NCI-H1930 (cell line): ENCODE results near the gene MOGAT3.

ENCODE experiments used
- DNase-seq, 2 experiments: peaks; one replicate each; lab custom pipeline; 2025; lab: John Stamatoyannopoulos, UW

The MOGAT3 gene, protein sequence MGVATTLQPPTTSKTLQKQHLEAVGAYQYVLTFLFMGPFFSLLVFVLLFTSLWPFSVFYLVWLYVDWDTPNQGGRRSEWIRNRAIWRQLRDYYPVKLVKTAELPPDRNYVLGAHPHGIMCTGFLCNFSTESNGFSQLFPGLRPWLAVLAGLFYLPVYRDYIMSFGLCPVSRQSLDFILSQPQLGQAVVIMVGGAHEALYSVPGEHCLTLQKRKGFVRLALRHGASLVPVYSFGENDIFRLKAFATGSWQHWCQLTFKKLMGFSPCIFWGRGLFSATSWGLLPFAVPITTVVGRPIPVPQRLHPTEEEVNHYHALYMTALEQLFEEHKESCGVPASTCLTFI

DNA sequence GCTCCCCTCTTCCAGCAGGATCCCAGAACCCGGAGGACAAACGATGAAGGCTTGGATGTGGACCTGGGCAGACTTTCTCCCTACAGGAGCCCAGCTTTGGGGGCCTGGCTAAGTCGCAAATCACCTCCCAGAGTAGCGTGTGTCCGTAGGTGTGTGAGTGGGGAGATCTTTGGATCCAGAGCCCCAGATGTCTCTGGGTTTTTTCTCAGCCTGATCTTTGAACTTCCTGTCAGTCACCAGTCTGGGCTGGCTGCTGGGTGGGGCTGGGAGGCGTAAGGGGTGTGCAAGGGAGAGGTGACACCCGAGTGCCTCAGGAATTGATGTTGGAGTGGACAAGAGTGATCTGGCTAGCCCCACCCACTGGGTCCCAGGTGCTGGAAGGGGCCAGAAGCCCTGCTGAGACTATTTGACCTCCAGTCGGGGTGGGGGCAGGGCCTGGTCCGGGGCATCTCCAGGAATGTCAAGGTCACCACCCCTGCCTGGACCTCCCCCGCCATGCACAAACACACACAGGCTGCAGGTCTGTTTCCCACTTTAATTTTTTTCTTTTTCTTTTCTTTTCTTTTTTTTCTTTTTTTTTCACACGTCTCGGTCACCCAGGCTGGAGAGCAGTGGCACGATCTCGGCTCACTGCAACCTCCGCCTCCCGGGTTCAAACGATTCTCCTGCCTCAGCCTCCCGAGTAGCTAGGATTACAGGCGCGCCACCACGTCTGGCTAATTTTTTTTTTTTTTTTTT lies at the start of gene MOGAT3:
TSS of gene MOGAT3 (minus strand) at position 175 of the 738 bp plus-strand sequence. CDS start 182 bp downstream, outside the sequence.
- DNase-seq, result no peak

DNA sequence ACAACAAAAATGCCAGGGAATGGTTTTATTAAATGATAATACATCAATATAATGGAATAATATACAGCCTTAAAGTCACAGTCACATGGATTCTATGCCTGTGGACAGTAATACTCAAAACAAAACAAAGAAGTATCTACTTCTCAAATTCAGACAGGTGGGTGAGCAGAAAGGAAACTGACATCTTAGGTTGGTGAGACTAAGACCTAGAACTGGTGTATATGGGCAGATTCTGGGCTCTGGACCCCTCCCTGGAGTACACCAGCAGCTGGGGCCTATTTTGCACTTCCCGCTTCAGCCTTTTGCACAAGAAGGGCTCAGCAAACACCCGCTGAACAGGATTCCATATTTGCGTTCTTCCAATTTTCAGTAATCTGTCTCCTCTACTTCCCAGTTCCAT lies 49.5 kb upstream of the MOGAT3 start:
- DNase-seq, result no peak

DNA sequence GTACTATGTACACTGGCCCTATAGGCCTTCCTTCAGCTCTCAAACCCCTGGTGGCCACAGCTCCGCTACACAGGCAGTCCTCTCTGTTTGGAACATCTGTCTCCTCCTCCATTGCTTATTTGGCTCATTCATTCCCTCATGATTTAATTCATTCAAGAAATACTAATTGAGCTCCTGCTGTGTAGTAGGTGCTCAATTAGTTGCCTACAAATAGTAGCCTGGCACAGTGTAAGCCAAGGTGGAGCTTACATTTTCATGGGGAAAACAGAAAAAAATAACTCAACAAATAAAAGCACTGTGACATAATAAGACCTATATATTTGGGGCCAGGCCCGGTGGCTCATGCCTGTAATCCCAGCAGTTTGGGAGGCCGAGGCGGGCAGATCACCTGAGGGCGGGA lies 47.4 kb upstream of the MOGAT3 start:
- no peak for DNase-seq

DNA sequence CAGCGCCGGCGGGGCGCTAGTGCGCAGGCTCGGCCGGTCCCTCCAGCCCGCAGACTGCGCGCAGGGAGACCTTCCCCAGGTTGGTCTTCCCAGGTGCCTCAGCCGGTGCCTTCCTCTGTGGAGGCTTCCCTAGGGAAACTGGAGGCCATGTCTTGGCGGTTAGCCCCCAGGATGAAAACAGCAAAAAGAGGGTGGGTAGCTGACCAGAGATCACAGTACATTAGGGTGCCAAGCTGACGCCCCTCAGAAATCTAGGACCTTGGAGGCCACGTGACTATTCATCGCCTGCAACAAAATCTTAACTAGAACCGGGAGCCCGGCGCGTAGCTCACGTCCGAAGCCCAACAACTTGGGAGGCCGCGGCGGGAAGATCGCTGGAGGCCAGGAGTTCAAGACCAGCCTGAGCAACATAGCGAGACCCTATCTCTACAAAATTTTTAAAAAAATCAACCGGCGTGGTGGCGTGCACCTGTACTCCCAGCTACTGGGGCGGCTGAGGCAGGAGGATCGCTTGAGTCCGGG lies 44.4 kb upstream of the MOGAT3 start:
- no peak for DNase-seq

DNA sequence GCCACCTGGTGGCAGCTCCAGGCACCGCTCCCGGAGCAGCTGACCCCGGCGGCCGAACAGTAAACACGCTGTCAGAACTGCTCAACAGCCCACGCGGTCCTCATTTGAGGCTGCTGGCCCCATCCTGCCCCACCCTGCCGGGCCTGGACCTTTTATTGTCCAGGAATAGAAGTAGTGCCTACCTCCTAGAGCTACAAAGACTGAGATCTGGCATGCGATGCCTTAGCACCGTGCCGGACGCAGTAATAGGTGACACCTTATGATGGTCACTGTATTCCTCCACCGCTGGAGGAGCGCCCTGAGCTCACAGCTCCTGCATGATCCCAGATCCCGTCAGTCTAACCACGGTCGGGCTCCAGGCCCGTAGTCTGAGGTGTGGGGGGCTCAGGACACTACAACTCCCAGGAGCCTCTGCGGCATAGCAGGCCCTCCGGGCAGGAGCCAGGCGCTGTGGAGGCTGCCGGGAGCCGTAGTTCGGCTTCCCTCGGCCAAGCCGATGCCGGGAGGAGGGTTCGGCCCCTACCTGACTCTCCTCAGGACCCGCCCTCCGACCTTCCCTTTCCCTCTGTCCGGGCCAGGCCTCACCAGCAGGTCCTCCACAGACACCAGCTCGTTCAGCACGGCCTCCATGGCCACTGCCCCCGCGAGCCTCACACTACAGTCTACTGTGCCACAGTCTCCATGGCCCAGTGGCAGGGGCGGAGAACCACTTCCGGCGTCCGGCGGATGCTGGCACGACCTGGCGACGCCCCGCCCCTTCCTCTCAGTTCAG lies 43.7 kb upstream of the MOGAT3 start, which contains the start of gene FIS1:
TSS of gene FIS1 (minus strand) at position 707 of the 772 bp plus-strand sequence. CDS start at position 630, 77 bp downstream.
- DNase-seq, result peak; percentile 91 to 95

DNA sequence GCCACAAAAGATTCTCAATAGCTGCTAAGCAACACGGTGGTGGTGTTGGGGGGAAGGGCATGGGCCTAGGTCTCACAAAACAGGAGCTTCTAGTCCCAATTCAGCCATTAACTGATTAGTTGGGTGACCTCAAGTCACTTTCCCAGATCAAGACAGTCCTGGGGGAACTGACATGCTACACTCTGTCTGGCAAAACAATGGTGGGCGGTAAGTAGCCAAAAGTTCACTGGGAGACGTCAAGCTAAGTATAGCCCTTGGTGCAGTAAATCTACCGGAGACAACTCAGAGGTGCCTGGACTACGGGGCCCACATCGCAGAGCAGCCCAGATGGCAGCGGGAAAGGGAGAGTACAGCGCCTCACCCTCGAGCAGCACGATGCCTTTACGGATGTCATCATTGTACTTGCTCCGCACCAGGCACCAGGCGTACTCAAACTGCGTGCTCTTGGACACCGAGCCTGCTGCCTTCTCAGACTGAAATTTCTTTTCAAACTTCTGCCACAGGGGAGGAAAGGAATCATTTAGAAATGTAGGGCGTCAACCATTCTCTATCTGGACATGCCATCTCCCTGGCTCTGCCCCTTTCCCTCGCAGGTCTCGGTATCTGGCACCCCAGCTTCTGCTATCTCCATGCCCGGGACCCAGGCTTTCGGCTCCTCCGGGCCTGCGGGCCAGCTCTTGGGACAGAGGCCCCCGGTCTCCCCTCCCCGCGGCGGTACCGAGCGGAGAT lies 43.0 kb upstream of the MOGAT3 start:
- no peak for DNase-seq

DNA sequence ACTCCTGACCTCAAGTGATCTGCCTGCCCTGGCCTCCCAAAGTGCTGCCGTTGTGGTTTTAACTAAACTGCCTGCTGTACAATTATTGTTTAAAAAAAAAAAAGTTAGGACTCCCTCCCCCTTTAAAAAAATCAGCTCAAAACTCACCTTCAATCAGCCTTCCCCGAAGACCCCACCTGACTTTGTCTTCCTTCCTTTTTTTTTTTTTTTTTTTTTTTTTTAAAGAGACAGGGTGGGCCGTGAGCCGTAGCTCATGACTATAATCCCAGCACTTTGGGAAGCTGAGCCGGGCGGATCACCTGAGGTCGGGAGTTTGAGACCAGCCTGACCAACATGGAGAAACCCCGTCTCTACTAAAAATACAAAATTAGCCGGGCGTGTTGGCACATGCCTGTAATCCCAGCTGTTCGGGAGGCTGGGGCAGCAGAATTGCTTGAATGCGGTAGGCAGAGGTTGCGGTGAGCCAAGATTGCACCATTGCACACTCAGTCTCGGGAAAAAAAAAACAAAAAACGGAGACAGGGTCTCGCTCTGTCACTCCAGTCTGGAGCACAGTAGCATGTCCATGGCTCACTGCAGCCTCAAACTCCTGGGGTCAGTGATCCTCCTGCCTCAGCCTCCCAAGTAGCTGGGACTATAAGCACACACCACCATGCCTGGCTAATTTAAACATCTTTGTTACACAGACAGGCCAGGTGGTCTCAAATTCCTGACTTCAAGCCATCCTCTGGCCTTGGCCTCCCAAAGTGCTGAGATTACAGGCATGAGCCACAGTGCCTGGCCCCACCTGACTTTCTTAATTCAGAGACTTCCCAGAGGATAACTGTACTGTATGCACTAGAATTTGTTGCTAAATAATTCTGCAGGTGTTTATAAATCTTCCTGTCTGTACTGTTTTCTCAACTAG lies 40.9 kb upstream of the MOGAT3 start:
- no peak for DNase-seq

DNA sequence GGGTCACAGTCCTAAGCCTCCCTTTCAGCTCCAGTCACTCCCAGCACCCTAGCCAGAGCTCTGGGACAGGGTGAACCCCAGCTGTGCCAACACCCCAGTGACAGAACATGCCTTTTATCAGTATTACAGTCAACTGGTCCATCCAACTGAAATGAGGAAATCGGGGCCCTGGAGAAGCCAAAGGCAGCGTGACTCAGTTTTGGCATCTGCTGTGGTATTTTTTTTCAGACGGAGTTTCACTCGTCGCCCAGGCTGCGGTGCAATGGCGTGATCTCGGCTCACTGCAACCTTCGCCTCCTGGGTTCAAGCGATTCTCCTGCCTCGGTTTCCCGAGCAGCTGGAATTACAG lies 40.2 kb upstream of the MOGAT3 start:
- no peak for DNase-seq

DNA sequence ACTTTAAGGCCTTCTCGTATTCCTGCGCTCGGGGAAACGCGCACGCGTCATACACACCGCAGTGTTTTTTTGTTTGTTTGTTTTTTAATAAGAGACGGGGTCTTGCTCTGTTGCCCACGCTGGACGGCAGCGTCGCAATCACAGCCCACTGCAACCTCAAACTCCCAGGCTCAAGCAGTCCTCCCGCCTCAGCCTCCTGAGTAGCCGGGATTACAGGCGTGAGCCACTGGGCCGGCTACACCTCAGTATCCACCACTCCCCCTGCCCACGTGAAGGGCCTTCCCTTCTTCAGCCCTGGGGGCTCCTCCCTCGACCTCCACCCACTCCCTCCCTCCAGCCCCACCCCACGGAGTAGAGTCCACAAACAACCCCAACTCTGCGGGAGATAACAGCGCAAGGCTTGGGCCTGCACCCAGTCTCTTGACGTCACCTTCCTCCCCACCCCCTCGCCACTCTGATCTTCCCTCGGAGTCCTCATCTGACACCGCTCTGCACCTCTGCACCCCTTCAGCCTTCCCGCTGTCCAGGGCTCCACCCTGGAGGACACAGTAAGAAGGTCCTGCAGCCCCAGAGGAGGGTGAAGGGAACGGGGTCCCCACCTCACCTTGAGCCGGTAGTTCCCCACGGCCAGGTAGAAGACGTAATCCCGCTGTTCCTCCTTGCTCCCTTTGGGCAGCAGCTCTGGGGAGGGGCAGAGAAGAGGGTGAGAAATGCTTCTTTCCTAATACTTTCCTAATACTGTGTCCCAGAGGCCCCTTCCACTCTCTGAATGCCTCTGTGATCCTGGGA lies 39.6 kb upstream of the MOGAT3 start:
- no peak for DNase-seq

DNA sequence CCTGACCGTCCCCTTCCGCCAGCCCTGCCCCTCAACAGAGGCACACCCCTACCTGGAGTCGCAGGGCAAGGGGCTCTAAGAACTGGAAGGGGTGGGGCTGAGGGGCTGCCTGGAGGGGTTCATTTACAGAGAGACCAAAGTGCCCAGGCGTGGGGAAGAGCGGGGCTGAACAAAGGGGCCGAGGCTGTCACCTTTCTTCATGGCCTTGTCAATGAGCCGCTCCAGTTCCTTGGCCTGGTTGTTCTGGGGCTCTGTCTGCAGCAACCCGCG lies 39.0 kb upstream of the MOGAT3 start:
- no peak for DNase-seq

DNA sequence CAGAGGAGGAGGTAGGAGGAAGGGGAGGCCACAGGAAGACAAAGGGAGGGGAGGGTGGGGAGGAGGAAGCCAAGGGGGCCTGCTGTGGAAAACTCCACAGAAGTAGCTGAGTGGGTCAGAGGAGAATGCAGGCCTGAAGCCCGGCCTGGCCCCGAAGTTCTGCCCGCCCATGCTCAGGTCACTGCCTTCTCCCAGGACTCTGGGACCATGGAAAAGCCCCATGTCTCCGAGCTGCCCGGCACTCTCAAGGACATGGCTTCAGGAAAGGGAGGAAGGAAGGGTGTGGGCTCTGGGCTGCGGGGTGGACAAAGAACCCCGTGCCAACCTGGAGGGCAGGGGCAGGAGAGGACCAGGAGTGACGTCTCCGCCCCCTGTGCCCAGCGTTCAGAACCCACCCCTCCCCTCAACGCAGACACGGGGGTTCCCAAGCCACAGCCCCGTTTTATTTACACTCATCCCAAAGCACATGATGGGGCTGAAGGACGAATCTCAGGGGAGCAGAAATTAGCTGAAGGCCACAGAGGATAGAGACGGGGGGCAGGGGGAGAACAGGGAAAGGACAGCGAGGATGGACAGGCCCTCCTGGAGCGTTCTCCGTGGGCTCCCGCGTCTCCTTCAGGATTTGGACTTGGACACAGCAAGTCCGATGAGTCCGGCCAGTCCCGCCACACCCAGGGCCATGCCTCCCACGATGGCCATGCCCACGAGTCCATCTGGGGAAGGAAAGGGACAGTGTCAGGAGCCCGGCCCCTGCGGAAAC lies 38.5 kb upstream of the MOGAT3 start:
- DNase-seq, result no peak

DNA sequence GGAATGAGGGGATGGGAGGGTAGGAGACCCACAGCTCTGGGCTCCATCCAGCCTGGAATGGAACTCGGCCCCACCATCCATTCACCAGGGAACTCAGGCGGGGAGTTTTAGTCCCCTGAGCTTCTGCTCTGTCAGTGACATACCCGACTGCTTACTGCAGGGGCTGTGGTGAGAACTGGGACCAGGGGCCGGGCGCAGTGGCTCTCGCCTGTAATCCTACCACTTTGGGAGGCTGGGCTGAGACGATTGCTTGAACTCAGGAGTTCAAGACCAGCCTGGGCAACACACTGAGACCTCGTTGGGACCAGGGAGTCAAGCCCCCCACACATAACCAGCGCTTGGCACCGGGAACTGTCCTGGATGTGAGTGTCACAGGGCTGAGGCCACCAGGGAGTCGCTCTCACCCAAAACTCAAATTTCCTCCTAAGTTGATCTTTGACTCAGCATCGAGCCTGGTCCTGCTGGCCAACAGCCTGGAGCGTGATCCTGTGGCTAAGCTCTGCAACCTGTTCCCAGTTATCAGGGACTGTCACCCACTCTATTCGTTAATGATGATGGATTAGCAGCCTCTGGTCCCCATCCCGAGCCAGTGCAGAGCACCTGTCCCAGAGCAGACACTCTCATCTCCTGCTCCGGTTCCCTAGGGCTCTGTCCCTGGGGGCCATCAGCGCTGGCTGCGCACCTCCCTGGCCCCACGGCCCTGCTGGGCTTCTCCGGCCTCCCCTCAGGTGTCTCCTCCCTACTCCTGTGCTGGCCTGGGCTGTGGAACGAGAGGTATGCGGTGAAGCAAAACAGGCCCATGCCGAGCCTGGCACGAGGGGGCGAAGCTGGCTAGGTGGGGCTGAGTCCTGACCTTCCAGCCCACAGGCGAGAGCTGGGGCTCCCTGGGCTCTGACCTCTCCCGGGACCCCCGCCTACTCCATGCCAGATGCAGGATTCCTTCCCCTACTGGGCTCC lies 37.7 kb upstream of the MOGAT3 start:
- no peak for DNase-seq

DNA sequence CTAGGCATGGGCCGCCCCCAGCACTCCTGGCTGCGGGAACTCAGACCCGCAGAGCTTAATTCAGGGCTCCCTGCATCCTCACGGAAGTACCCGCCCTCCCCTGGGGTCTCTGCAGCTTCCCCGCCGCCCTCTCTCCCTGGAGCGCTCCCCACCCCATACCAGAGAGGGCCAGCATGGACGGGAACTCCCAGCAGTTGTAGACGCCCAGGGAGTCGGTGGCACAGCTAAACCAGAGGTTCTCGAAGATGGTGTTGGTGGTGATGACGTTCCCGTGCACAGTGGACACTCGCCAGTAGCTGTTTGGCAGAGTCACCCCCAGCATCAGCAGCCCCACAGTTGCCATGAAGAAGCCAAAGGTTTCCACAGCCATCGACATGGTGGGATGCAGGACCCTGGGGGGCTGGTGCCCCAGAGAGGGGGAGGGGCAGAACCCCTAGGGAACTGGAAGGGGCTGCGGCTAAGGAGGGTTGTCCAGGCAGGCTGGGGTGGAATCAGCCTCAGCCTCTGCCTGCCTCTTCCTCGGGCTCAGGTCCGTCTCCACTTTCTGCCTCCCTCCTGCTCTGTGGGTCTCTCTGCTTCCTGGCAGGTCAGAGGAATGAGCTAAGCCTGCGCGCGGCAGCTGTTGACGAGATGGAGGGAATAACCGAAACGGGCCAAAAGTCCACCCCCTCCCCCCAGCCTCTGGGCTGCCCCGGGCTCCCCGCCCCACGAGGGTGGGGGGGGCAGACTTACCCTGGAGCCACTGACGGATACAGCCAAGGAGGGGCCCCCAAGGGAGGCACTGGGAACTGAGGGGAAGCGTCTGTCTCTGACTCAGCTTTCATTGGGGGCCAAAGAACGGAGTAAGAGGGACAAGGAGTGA lies 36.6 kb upstream of the MOGAT3 start, which contains the start of gene CLDN15:
TSS of gene CLDN15 (minus strand) at position 597 of the 862 bp plus-strand sequence. CDS start at position 376, 221 bp downstream.
- DNase-seq, result no peak

DNA sequence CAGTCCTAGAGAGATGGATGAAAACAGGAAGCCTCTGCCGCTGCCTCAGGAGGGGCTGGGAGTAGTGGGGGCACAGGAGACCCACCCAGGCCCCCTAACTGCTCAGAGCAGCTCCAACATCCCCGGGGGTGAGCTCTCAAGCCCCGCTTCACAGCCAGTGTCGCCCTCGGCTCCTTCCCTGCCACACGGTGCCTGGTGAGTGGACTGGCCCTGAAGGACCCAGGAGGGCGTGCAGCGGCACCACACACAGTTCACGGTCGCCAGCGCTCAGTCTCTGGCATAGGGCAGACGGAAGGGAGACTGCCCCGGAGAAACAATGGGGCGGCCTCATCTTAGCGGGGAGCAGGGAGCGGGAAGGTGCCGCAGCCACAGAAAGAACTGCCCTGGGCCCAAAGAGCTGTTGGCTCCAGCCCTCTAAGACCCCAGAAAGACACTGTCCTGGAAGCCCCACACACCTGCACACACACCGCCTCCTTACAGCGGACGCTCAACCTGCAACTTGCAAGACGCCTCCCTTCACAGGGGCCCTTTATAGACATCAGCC lies 35.5 kb upstream of the MOGAT3 start:
- DNase-seq, result no peak

DNA sequence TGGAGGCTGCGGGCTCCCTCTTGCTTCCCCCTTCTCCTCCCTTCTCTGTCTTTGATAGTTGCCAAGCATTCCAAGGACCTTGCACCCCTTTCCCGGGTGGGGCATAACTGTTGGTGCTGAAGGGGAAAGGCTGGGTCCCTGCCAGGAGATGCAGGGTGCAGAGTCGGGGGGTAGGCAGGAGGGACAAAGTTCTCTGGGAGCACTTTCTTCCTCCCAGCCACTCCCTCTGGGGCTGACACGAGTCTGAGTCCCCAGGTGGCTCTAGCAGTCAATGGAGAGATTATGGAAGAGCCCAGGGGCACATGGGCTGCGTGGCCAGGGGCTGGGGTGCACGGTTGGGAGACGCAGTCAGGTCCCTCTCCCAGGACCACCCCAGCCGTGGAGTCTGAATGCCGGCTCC lies 34.7 kb upstream of the MOGAT3 start:
- DNase-seq, result no peak

DNA sequence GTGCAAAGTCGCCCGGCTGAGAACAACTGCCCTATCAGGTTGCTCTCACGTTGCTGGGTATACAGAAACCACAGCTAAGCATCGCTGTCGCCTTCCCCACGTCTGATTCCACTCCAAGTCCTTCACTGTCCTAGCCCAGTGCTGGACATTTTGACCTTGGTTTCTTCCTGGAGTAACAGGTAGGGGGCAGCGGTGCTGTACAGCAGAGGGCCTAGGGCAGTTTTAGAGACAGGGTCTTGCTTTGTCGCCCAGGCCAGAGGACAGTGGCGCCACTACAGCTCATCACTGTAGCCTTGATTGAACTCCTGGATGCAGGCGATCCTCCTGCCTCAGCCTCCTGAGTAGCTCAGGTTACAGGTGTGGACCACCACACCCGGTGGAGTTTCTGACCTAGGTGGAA lies 34.2 kb upstream of the MOGAT3 start:
- no peak for DNase-seq

DNA sequence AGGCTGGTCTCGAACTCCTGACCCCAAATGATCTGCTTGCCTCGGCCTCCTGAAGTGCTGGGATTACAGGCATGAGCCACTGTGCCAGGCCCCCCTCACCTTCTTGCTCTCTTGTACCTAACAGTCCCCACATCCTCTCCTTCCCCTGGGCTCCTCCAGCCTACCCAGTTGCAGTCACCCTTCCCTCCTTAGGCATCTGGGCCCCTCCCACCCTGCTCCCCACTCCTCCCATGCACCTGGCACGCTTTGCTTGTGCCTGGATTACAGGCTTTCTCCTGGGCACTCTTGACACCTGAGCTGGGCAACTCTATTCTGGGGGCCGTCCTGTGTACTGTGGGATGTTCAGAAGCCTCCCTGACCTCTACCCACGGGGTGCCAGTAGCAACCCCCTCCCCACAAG lies 33.8 kb upstream of the MOGAT3 start:
- no peak for DNase-seq
